ENCODE results near the gene DKC1. TPM values are rescaled to one million over a fixed set of nuclear protein-coding genes. Genes with fewer than 3 reads are reported as not detected.

Gene DKC1
- total RNA-seq, 1 donor from 2014 or later, result 102 TPM

- intact Hi-C loops (cut with micrococcal nuclease), result no loop called here
Measured at GRCh38 chrX:154735695-154736393, 26.8 kb upstream of the DKC1 start.

GRCh38 chrX:154737136-154737535 is 25.5 kb upstream of the DKC1 start:
- intact Hi-C loops (cut with micrococcal nuclease), result no loop called here

DNA sequence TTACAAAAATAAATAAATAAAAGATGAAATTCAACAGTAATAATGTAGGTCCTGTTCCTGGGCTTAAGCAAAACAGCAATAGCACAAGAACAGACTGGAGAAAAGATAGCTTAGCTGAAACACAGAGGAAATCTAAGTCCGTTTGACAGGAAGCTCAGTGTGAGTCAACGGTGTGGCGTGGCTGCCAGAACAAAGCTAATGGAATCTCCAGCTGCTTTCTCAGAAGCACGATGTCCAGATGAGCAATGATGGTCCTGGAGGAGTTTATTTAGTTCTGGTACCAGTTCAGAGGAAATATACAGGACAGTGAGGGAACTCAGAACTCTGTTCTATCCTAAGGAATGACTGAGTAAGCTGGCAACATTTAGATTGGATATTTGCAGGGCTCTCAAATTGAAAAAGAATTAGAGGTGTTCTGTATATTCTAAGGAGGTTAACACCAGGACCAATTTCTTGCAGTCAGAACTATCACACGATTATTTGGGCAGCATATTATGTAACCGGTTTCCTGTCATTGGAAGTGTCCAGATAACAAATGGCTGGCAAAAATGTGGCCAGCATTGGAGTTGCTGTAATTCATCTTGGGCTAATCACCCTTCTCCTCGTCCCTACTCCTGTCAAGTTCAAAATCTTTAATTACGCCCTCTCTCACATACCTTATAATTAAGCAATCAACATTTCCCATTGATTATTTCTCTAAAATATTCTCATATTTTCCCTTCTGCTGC is 24.5 kb upstream of the DKC1 start:
- intact Hi-C loops (cut with micrococcal nuclease), result no loop called here

DNA sequence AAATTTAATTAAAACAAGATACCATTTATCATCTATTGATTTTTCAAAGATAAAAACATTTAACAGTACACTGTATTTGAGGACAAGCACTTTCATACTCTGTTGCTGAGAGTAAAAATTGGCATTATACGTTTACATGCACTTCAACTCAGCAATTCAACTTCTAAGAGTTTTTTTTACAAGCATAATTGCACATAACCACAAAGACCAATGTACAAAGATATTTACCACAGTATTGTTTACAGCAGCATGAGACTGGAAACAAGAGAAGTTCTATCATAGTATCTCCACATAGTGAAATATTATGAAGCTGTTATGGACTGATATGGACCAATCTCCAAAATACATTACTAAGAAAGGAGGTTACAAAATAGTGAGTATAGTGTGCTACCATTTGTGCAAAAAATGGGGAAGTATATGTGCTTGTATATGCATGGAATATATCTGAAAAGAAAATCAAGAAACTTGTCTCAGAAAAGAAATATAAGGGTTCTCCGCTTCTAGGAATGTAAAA is 22.7 kb upstream of the DKC1 start:
- intact Hi-C loops (cut with micrococcal nuclease), result no loop called here

DNA sequence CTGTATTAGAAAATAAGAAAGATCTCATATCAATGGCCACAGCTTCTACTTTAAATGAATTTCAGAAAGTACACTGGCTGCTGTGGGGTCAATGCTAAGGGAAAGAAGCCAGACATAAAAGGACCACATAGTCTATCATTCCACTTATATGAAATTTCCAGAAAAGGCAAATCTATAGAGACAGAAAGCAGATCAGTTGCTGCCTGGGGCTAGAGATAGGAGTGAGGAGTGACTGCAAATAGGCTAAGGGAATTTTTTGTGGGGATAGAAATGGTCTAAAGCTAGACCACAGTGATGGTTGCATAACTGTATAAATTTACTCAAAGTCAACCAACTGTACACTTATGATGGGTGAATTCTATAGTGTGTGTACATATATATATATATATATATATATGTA is 20.1 kb upstream of the DKC1 start:
- intact Hi-C loops (cut with micrococcal nuclease), result no loop called here

DNA sequence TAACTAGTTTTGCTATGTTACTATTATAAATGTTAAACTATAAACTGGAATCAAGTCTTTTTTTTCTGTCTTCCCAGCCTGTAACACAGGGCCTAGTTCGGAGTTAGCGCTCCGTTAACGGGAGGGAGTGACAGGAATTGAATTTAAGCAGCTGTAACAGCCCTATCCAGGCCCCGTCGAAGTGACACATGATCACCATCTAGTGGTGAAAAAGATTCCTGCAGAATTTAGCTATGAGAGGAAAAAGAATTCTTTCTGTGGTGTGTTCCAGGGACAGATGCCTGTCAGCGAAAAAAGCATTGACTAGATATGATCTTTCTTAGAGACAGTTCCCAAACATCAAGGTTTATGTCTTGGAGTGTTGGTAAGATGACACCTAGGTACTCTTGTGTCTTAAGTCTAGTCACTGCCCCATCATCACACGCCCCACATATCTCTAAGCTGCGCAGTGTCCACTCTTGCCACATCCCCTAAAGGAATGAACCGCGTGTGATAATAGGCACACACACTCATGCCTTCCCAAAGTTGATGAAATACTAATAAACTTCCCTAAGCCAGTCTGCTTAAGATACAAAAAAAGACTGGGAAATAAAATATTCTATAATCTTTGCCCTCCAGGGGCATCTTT is 13.8 kb upstream of the DKC1 start:
- intact Hi-C loops (cut with micrococcal nuclease), result loop anchor here (1.0 kb wide), 2 partner anchors 24 to 34 kb away; no protein-coding TSS in a partner anchor

DNA sequence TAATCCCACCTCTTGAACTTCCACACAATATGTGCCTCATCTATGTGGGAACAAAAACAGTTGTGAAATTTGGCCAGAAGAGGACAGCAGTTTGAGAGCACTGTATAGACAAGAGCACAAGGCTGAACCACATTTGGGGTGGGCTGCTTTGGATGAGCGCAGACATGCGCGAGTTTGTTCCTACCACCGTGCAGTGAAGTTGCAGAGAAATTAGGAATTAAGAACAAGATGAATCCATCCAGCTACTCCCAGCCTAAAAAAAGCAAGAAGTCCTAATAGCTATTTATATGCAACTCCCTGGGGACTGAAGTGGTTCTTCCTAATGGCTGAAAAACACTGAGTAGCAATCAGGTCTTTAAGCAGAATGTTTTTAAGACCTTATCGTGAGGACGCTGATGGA is 12.8 kb upstream of the DKC1 start:
- intact Hi-C loops (cut with micrococcal nuclease), result loop anchor here (1.0 kb wide), 1 partner anchor 91 kb away; no protein-coding TSS in a partner anchor

DNA sequence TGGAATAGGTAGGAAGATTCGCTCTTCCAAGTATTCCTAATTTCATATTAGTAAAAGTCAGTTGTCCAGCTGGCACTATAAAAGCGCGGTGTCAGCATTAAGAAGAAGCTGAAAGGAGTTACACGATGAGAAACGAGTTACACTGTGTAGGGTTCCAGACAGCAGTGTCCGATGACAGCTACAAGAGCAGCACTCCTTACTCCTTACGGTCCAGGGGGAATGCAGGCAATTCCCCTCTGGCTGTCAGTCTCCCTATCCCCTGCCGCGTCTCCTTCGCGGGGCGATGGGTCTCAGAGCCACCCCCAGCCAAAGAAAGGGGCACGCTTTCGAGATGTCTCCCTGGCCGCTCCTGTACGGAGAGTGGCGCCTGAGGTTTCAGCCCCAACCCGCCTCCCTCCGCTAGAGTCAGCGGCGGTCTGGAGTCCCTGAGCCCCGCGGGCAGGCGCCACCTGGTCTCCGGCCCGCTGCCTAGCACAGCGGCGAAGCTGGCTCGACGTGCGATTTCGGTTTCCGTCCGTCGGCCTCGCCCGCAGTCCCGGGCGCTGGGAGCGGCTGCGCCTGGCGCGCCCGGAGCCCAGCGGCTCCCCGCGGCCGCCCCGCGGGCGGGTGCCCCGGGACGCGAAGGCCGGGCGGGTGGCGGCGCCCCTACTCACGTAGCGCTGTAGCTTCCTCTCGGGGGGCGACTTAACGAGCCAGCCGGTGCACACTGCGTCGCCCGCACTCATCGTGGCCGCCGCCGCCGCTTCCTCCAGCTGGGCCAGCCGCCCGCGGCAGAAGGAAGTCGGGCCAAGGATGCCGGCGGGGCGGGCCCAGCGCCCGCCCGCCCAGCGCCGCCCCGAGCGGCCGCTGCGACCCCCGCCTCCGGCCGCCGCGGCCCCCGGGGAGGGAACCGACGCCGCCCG is 12.1 kb upstream of the DKC1 start, which contains the start of gene GAB3:
Gene GAB3, minus strand, starts transcription at position 777 of the 902 bp plus-strand sequence. Its CDS starts 52 bp downstream, at position 725.
- intact Hi-C loops (cut with micrococcal nuclease), result loop anchor here (1.0 kb wide), 1 partner anchor 91 kb away; no protein-coding TSS in a partner anchor

- intact Hi-C loops (cut with micrococcal nuclease), result no loop called here
Measured at GRCh38 chrX:154751203-154751668, 11.4 kb upstream of the DKC1 start.

- intact Hi-C loops (cut with micrococcal nuclease), result no loop called here
Measured at GRCh38 chrX:154751669-154752271, 10.9 kb upstream of the DKC1 start.

GRCh38 chrX:154758696-154759095 is 4.0 kb upstream of the DKC1 start:
- intact Hi-C loops (cut with micrococcal nuclease), result no loop called here

DNA sequence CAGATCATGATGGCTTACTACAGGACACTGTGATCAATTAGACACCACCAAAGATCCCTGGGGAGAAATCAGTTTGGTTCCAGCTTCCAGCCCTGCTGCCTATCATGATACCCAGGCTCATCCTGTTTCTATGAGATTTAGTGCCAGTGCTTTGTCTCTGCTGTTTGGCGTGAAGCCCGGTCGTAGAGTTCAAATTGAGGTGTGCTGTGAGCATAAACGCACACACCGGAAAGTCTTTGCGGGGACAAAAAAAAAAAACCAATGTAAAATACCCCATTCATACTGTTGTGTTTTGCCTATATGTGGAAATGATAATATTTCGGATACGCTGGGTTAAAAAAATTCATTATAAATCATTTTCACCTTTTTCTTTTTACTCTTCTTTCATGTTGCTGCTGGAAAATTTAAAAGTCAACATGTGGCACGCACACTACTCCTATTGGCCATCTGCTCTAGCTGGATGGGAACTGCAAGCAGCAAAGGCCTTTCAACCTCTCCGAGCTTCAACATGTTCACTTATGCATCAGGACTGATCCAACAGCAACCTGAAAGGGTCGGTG is 607 bp upstream of the DKC1 start:
- intact Hi-C loops (cut with micrococcal nuclease), result loop anchor here (2.0 kb wide), 1 partner anchor 43 kb away; the partner anchor contains the start of gene MPP1

- intact Hi-C loops (cut with micrococcal nuclease), result no loop called here
Measured at GRCh38 chrX:154774622-154775021, 12.0 kb downstream of the DKC1 start.

- intact Hi-C loops (cut with micrococcal nuclease), result no loop called here
Measured at GRCh38 chrX:154775419-154776349, 13.0 kb downstream of the DKC1 start.

DNA sequence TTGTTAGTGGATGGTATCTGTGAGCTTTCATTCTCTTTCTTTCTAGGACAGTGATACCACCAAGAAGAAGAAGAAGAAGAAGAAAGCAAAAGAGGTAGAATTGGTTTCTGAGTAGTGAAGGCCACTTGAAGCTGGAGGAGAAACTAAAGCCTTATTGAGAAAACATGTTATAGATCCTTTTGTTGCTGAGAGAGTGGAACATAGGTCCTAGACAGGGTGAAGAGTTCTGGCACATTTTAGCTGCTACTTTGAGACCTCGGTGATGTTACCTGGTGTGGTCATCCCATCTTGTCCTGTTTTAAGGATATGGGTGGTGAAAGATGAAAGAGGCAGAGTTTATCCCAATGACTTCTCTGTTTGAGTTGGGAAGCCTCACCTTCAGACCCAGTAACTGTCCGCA is 14.1 kb downstream of the DKC1 start:
- intact Hi-C loops (cut with micrococcal nuclease), result no loop called here

DNA sequence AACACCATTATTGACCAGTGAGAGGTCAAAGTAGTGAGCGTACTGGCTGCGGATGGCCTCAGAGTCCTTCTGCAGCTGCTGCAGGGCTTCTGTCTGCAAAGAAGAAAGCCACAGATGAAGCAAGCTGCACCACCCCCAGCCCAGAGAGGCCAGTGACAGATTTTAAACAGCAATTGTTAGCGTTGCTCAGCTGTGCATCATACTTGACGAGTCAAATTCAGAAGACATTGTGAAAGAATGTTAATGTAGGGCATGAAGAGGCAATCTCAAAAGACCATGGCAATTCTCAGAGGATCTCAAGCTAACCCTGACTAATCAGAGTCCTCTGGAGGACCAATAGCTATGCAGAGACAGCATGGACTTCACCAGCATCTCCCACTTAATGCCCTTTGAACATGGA is 16.6 kb downstream of the DKC1 start:
- intact Hi-C loops (cut with micrococcal nuclease), result no loop called here

DNA sequence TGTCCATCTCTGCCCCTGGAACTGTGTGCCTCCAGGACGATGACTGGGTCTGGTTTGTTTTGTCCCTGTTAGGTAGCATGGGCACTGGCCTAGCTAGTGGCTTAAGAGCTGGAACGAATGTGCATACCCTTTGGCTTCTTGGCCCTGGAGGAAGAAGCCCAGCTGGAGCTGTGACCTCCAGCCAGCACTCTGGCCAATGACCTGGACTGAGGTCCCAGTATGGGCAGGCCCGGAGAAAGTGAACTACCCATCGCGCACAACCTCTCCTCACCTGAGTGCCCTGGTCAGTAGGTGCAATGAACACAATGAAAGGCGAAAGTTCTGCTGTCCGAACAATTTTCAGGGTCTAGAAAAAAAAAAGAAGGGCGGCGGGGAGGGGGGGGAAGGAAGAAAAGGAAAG is 18.3 kb downstream of the DKC1 start:
- intact Hi-C loops (cut with micrococcal nuclease), result no loop called here

DNA sequence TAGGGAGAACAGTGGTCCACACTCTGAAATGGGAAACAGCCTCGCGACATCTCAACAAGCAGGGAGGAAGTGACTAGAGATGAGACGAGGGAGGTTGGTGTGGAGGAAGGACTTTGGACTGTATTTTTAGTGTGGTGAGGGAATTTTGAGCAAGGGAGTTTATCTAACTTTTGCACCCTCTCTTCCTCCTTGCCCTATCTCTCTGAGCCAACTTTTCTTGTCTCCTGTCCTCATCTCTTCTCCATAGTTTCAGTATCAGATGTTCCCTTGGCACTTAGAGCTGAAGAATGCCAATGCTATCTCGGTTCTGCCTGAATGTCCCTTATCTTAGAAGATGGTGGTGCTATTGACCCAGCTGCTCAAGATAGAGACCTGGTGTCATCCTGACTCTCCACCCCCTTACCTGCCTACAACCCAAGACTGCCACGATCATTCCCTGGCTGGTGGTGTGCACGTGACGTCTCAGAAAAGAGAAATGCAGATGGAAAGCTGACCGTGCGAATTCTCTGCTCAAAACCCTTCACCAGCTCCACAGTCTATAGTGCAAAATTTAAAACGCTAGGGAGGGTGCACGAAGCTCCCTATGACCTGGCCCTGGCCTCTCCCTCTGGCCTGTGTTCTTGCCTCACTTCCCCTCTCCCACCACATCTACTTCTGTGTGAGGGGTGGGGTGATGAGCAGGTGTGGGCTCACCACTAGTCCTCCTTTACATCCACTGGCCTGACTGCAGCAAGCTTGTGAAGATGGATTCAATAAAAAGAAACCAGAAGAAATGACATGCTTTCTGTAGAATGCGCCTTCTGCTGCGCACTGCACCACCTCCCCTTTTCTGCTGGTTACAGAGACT is 21.7 kb downstream of the DKC1 start:
- intact Hi-C loops (cut with micrococcal nuclease), result no loop called here
